Cortex of kidney (tissue), 1 donor: Measurements from ENCODE around the gene NPAT.

Experiments used
- DNase-seq: peaks from one replicate; lab custom pipeline; 2025; lab: John Stamatoyannopoulos, UW

The NPAT gene

GRCh38 chr11:108222574-108223347 is at the start of gene NPAT, which contains the start of gene ATM:
Gene NPAT (minus strand): TSS chr11:108222638. CDS start chr11:108222536, 102 bp downstream.
Gene ATM (plus strand): TSS chr11:108223067. CDS start chr11:108227625, 4,558 bp downstream.
- peak; percentile 63 for DNase-seq

GRCh38 chr11:108269583-108269982 is 47.1 kb upstream of the NPAT start:
- no peak for DNase-seq

- DNase-seq: no peak
Observed at GRCh38 chr11:108253176-108253575, 30.7 kb upstream of the NPAT start.

DNA sequence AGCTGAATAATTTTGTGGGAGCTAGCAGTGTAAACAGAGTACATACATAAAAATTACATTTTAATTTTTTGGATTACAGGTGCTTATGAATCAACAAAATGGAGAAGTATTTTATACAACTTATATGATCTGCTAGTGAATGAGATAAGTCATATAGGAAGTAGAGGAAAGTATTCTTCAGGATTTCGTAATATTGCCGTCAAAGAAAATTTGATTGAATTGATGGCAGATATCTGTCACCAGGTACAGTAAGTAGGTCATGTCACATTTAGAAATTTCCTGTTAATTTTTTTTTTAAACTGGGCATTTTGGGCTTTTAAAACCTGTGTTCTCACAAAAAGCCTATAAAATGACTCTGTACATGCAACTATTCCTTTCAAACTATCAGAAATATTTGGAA is 24.4 kb upstream of the NPAT start:
- no peak for DNase-seq

GRCh38 chr11:108246308-108246707 is 23.9 kb upstream of the NPAT start:
- no peak for DNase-seq

DNA sequence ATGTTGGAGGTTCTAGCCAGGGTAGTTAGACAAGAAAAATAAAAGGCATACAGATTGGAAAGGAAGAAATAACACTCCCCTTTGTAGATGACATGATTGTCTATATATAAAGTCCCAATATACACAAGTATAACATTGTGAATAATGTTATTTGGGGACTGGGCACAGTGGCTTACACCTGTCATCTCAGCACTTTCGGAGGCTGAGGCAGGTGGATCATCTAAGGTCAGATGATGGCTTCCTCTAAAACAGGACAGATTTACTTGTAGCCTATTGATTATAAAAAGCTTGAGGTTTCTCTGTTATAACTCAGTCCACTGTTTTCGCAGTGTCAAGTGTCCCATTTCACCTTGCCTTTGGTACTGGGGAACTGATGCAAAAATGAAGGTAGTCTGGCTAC is 20.0 kb upstream of the NPAT start:
- DNase-seq: no peak

- no peak for DNase-seq
Observed at GRCh38 chr11:108241330-108242037, 19.0 kb upstream of the NPAT start.

GRCh38 chr11:108239076-108239475 is 16.6 kb upstream of the NPAT start:
- no peak for DNase-seq

- no peak for DNase-seq
Observed at GRCh38 chr11:108237058-108237481, 14.6 kb upstream of the NPAT start.

DNA sequence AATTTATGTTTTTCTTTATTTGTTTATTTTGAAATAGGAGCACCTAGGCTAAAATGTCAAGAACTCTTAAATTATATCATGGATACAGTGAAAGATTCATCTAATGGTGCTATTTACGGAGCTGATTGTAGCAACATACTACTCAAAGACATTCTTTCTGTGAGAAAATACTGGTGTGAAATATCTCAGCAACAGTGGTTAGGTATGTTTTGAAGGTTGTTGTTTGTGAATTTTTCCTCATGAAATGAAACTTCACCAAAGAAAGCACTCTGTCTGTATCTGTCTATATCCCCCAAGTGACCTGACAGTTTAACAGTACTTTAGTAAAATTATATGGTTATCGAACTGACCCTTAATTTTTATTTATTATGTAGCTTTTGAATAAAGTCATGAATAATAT is 13.2 kb upstream of the NPAT start:
- DNase-seq: no peak

- no peak for DNase-seq
Observed at GRCh38 chr11:108235192-108235591, 12.8 kb upstream of the NPAT start.

DNA sequence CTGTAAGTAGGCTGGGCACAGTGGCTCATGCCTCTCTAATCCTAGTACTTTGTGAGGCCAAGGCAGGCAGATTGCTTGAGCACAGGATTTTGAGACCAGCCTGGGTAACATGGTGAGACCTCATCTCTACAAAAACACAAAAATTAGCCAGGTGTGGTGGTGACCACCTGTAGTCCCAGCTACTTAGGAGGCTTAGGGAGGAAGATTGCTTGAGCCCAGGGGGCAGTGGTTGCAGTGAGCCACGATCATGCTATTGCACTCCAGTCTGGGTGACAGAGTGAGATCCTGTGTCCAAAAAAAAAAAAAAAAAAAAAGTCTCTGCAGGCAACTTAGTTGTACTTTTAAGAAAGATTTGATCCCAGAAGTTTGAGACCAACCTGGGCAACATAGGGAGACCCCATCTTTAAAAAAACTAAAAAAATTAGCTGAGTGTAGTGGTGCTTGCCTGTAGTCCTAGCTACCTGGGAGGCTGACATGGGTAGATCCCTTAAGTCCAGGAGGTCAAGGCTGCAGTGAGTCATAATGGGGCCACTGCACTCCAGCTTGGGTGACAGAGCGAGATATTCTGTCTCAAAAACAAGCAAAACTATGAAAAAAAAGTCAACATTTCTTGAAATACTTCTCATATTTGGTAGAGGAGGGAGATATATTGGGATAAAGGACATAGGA is 11.0 kb upstream of the NPAT start:
- no peak for DNase-seq

- no peak for DNase-seq
Observed at GRCh38 chr11:108228251-108228650, 5.8 kb upstream of the NPAT start.

DNA sequence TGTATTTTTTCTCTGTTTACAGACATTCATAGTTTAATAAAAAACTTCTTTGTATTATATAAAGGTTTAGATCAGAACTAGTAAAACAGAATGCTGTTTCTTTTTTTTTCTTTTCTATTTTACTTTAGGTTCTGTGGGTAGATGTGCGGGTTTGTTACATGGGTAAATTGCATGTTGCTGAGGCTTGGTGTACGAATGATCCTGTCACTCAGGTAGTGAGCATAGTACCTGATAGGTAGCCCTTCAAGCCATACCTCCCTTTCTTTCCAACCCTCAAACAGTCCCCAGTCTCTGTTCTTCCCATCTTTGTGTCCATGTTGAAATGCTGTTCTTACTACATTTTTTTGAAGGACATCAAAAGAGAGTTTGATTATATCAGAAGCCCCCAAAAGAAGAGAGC is 3.6 kb upstream of the NPAT start:
- DNase-seq: no peak

DNA sequence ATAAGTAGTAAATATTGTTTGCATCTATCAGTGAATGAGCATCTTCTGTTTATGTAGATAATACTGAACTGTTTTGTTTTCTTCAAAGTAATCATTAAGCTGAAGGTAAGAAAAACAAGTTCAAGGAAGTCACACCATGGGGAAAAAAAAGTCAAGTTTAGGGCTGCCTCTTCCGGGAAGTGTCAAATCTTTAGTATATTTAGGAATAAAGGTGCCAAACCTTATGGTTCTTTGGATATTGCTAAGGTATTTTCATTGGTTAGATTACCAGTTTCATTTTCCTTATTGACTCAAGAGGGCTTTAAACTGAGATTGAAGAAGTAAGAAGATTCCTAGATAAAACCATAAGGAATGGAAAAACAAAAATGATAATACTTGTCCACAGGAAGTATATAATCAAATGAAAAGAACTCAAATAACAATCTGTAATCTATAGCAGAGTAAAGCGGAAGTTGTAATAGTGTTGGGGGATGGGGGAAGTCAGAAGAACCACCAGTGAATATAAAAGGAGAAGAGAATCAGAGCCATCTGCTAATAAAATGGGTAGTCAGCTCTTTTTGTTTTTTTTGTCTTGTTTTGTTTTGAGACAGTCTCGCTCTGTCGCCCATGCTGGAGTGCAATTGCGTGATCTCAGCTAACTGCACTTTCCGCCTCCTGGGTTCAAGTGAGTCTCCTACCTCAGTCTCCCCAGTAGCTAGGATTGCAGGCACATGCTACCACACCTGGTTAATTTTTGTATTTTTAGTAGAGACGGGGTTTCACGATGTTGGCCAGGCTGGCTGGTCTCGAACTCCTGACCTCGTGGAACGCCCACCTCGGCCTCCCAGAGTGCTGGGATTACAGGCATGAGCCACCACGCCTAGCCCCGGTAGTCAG is 2.7 kb upstream of the NPAT start:
- no peak for DNase-seq

- no peak for DNase-seq
Observed at GRCh38 chr11:108224366-108224765, 1.9 kb upstream of the NPAT start.

DNA sequence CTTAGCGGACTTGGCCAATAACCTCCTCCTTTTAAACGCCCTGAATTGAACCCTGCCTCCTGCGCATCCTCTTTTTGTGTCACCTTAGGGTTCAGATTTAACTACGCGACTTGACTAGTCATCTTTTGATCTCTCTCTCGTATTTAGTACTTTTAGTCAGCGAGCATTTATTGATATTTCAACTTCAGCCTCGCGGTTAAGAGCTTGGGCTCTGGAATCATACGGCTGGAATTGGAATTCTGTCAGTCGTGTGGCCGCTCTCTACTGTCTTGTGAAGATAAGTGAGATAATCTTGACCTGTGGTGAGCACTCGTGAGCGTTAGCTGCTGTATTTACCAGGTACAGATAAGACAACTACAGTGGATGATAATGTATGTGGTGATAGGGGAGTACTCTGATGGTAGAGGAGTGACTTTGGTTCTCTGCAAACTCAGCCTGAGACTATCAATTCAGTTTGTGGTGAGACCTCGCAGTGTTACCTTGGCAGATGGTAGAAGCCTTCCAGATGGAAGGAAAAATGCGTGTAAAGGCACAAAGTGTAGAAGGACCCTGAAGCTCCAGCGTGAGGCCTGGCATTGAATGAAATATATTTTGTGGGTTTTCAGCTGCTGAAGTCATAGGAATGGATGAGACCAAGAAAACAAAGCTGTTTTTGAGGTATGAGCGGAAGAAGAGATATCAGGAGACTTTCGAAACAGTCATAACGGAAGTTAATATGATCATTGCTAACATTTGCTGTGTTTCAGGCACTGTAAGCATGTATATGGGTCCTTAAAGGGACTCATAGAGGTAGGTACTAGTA is 1.1 kb upstream of the NPAT start:
- no peak for DNase-seq

DNA sequence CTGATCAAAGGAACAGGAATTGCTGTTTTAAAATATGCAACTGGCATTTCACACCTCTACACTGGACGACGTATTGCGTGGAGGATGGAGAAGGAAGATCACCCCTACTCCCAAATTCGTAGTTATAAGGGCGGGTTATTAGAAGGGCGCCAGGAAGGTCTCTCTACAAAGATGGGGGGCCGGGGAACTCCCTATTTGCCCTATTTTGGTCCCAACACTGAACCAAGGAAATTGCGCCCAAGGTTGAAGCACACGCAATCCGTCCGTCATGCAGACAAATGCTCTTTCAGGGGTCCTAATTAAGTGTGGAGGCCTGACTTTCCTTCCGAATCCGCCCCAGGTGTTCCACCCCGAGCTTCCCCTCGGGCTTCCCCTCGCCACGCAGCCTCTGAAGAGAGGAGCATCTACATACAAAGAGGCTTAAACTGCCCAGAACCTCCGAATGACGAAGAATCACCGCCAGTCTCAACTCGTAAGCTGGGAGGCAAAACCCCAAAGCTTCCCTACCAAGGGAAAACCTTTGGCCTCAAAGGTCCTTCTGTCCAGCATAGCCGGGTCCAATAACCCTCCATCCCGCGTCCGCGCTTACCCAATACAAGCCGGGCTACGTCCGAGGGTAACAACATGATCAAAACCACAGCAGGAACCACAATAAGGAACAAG is 396 bp downstream of the NPAT start:
- DNase-seq: no peak

DNA sequence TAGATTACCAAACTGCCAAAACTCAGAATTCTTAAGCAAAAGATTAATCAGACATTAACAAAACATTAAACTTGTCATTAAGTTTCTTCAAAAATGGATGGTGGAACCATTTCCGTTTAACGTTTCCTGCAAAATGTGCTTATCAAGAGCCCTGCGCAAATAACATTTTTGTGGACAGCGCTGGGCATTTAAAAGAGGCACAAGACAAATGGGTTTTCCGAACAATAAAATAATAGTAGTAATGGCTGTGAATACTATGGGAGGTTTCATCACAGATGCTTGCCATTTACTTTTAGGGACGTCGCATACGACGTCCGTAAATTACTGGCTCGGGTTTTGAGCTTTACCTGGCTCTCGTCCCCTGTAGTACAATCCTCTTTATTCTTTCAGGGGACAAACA is 1.1 kb downstream of the NPAT start:
- DNase-seq: no peak

DNA sequence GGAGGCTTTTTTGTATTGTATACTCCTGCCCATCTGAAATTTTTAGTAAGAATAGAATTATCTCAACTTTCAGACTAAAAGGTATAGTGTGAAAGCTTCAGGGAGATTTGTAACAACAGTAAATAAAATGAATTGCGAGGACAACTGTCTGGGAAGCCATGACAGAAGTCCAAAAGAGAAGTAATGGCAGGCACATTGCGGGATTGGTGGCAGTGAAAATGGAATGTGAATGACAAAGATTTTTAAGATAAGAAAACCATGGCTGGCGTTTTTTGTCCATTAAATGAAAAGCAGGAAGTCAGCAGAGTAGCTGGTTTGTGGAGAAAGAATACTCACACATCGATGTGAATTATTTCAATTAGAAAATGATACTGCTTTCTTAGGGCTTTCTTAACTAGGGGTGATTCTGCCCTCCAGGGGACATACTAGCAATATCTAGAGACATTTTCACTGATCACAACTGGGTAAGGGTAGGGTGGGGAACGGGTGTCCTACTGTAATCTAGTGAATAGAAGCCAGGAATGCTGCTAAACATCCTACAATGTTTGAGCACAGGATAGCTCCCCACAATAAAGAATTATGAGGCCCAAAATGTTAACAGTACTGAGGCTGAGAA is 1.6 kb downstream of the NPAT start:
- DNase-seq: no peak
